Trophoblast cell (in vitro differentiated cells and primary cell): ENCODE measurements around the gene C1QTNF3.

ENCODE experiments used
- DNase-seq, 2 donors: peaks; one replicate each; pipeline ENCODE4 v3.0.0-alpha.2; 2016
- H2AFZ ChIP-seq: 2 replicates; pipeline ENCODE4 v1.6.1; 2013; ENCODE audit warnings: low read length, moderate library complexity, mild to moderate bottlenecking; ENCODE audit not compliant: insufficient read depth, poor library complexity
- H2AK5ac ChIP-seq: 2 replicates; pipeline ENCODE4 v1.6.1; 2013; ENCODE audit warnings: mild to moderate bottlenecking, low read length
- H2BK120ac ChIP-seq: 2 replicates; pipeline ENCODE4 v1.6.1; 2013; ENCODE audit warnings: low read length, mild to moderate bottlenecking, moderate library complexity; ENCODE audit not compliant: insufficient read depth, poor library complexity
- H2BK12ac ChIP-seq: 2 replicates; pipeline ENCODE4 v1.6.1; 2013; ENCODE audit warnings: mild to moderate bottlenecking, low read length, moderate library complexity
- H2BK5ac ChIP-seq: 2 replicates; pipeline ENCODE4 v1.6.1; 2013; ENCODE audit warnings: low read length, low read depth, moderate library complexity, mild to moderate bottlenecking; ENCODE audit not compliant: poor library complexity
- H3K14ac ChIP-seq: 2 replicates; pipeline ENCODE4 v1.6.1; 2013; ENCODE audit warnings: mild to moderate bottlenecking, low read length
- H3K18ac ChIP-seq: 2 replicates; pipeline ENCODE4 v1.6.1; 2013; ENCODE audit warnings: mild to moderate bottlenecking, low read length
- H3K23ac ChIP-seq: 2 replicates; pipeline ENCODE4 v1.6.1; 2013; ENCODE audit warnings: low read length
- H3K27ac ChIP-seq: 2 replicates; pipeline ENCODE4 v1.5.1; 2013; ENCODE audit warnings: low read depth, mild to moderate bottlenecking, inconsistent platforms, low read length, moderate library complexity
- H3K27me3 ChIP-seq: 2 replicates; pipeline ENCODE4 v1.6.1; 2013; ENCODE audit warnings: inconsistent platforms, mild to moderate bottlenecking, low read length, moderate library complexity; ENCODE audit not compliant: insufficient read depth
- H3K36me3 ChIP-seq, 2 experiments: 1 replicate in 1 of 2; 2 replicates in 1 of 2; pipeline ENCODE4 v1.6.1; 2013; ENCODE audit warnings: low read length in 2 of 2, mild to moderate bottlenecking in 2 of 2, moderate library complexity in 1 of 2; ENCODE audit not compliant: insufficient read depth in 2 of 2, control insufficient read depth in 1 of 2
- H3K4ac ChIP-seq: 2 replicates; pipeline ENCODE4 v1.6.1; 2013; ENCODE audit warnings: low read depth, mild to moderate bottlenecking, low read length, moderate library complexity
- H3K4me1 ChIP-seq, 2 experiments: 1 replicate in 1 of 2; 2 replicates in 1 of 2; pipeline ENCODE4 v1.6.1; 2013; ENCODE audit warnings: low read length in 2 of 2, mild to moderate bottlenecking in 2 of 2, moderate library complexity in 1 of 2; ENCODE audit not compliant: insufficient read depth in 2 of 2, control insufficient read depth in 1 of 2
- H3K4me2 ChIP-seq: 2 replicates; pipeline ENCODE4 v1.6.1; 2013; ENCODE audit warnings: inconsistent platforms, mild to moderate bottlenecking, low read length, moderate library complexity
- H3K4me3 ChIP-seq: 2 replicates; pipeline ENCODE4 v1.5.1; 2013; ENCODE audit warnings: mild to moderate bottlenecking, low read depth, low read length, inconsistent platforms
- H3K79me1 ChIP-seq: one replicate; pipeline ENCODE4 v1.6.1; 2013; ENCODE audit warnings: low read length
- H3K79me2 ChIP-seq: 2 replicates; pipeline ENCODE4 v1.6.1; 2013; ENCODE audit warnings: low read length, mild to moderate bottlenecking; ENCODE audit not compliant: control insufficient read depth, insufficient read depth, poor library complexity
- H3K9ac ChIP-seq: 2 replicates; pipeline ENCODE4 v1.6.1; 2013; ENCODE audit warnings: mild to moderate bottlenecking, low read length
- H3K9me3 ChIP-seq: 2 replicates; pipeline ENCODE4 v1.6.1; 2013; ENCODE audit warnings: low read depth, mild to moderate bottlenecking, control low read depth, inconsistent platforms, low read length; ENCODE audit not compliant: insufficient read depth
- H4K12ac ChIP-seq: 2 replicates; pipeline ENCODE4 v1.6.1; 2013; ENCODE audit warnings: low read depth, mild to moderate bottlenecking, low read length, moderate library complexity
- H4K8ac ChIP-seq: 2 replicates; pipeline ENCODE4 v1.6.1; 2013; ENCODE audit warnings: low read depth, mild to moderate bottlenecking, low read length, moderate library complexity
- H4K91ac ChIP-seq: one replicate; pipeline ENCODE4 v1.6.1; 2013; ENCODE audit warnings: low read depth, mild to moderate bottlenecking, low read length, moderate library complexity
- WGBS: extraction: QIAGEN DNeasy Blood & Tissue Kit; methylation state at CpG from one replicate; pipeline ENCODE4 v1.1.7; 2013; ENCODE audit warnings: missing lambda C conversion rate; ENCODE audit not compliant: insufficient read length, insufficient coverage; ENCODE audit errors: extremely low coverage; 5-methylcytosine and 5-hydroxymethylcytosine counted together

The C1QTNF3 gene

GRCh38 chr5:33997331-33997983 lies 45.6 kb downstream of the C1QTNF3 start:
- Histone ChIP-seq H4K8ac (no peak overlapping the region), H3K4me1 (no peaks in the 10 kb centered on the region), H2AK5ac (no peak overlapping the region), H3K9ac (no peak overlapping the region), H2BK12ac (no peak overlapping the region), H3K4me3 (no peak overlapping the region), H2BK5ac (no peak overlapping the region), H3K27ac (no peak overlapping the region), H2BK120ac (no peak overlapping the region), H3K36me3 (peaks cover 0 to 2% of the 10 kb centered on the region in 2 experiments), H3K18ac (no peak overlapping the region), H3K4ac (no peak overlapping the region), H3K14ac (no peak overlapping the region), H4K91ac (no peak overlapping the region), H3K9me3 (no peaks in the 10 kb centered on the region), H4K12ac (no peak overlapping the region), H2AFZ (no peak overlapping the region), H3K4me2 (no peak overlapping the region), H3K79me1 (no peaks in the 10 kb centered on the region), H3K23ac (no peak overlapping the region), H3K79me2 (no peaks in the 10 kb centered on the region), H3K27me3 (no peaks in the 10 kb centered on the region)
- no CpG with 5 or more reads among the region's 6 CpGs for WGBS
- DNase-seq = peak; percentile 15 to 71

- no peak for DNase-seq
- H3K14ac ChIP-seq = no peak overlapping the region
- H3K18ac ChIP-seq = no peak overlapping the region
- H3K9ac ChIP-seq = no peak overlapping the region
- no peak overlapping the region for H3K4me3 ChIP-seq
- H4K12ac ChIP-seq = no peak overlapping the region
- no peak overlapping the region for H4K8ac ChIP-seq
- no CpG with 5 or more reads among the region's 2 CpGs for WGBS
- no peaks in the 10 kb centered on the region for H3K9me3 ChIP-seq
- no peaks in the 10 kb centered on the region for H3K4me1 ChIP-seq
- no peak overlapping the region for H3K4me2 ChIP-seq
- H4K91ac ChIP-seq = no peak overlapping the region
- H2BK12ac ChIP-seq = no peak overlapping the region
- H3K23ac ChIP-seq = no peak overlapping the region
- no peaks in the 10 kb centered on the region for H3K79me2 ChIP-seq
- no peaks in the 10 kb centered on the region for H3K27me3 ChIP-seq
- no peak overlapping the region for H2AK5ac ChIP-seq
- no peak overlapping the region for H2AFZ ChIP-seq
- no peak overlapping the region for H3K4ac ChIP-seq
- H2BK5ac ChIP-seq = no peak overlapping the region
- H3K36me3 ChIP-seq = no peaks in the 10 kb centered on the region
- H3K27ac ChIP-seq = no peak overlapping the region
- H3K79me1 ChIP-seq = no peaks in the 10 kb centered on the region
- no peak overlapping the region for H2BK120ac ChIP-seq
Observed at GRCh38 chr5:33995865-33996264, 47.1 kb downstream of the C1QTNF3 start.

DNA sequence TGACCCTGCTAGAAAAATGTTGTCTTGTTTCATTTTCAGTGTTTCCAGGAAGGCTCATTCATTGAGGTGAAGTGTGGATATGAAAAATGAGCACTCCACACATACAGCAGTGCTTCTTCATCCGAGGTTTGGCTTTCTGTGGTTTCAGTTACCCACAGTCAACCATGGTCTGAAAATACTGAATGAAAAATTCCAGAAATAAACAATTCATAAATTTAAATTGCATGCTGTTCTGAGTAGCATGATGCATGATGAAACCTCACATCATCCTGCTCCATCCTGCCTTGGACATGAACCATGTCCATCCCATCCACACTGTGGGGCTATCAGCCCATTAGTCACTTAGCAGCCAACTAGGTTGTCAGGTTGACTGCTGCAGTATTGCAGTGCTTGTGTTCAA lies 48.2 kb downstream of the C1QTNF3 start:
- no peak overlapping the region for H3K4ac ChIP-seq
- H3K14ac ChIP-seq = no peak overlapping the region
- no peaks in the 10 kb centered on the region for H3K9me3 ChIP-seq
- H2AK5ac ChIP-seq = no peak overlapping the region
- no peak overlapping the region for H3K23ac ChIP-seq
- H3K36me3 ChIP-seq = no peaks in the 10 kb centered on the region
- H2BK5ac ChIP-seq = no peak overlapping the region
- no peaks in the 10 kb centered on the region for H3K27me3 ChIP-seq
- H3K4me2 ChIP-seq = no peak overlapping the region
- DNase-seq = no peak
- H2BK120ac ChIP-seq = no peak overlapping the region
- H3K79me1 ChIP-seq = no peaks in the 10 kb centered on the region
- H4K91ac ChIP-seq = no peak overlapping the region
- H3K4me1 ChIP-seq = no peaks in the 10 kb centered on the region
- H3K27ac ChIP-seq = no peak overlapping the region
- no peak overlapping the region for H2AFZ ChIP-seq
- H3K79me2 ChIP-seq = no peaks in the 10 kb centered on the region
- no peak overlapping the region for H3K9ac ChIP-seq
- no peak overlapping the region for H2BK12ac ChIP-seq
- no peak overlapping the region for H4K8ac ChIP-seq
- H3K18ac ChIP-seq = no peak overlapping the region
- no peak overlapping the region for H4K12ac ChIP-seq
- no CpG with 5 or more reads among the region's 1 CpG for WGBS
- H3K4me3 ChIP-seq = no peak overlapping the region

- H3K36me3 ChIP-seq = peaks cover 0 to 7% of the 10 kb centered on the region in 2 experiments
- H4K8ac ChIP-seq = no peak overlapping the region
- no peaks in the 10 kb centered on the region for H3K79me1 ChIP-seq
- no peak overlapping the region for H3K14ac ChIP-seq
- H4K12ac ChIP-seq = no peak overlapping the region
- H3K9ac ChIP-seq = no peak overlapping the region
- no peak overlapping the region for H2BK5ac ChIP-seq
- no peak overlapping the region for H2AK5ac ChIP-seq
- H3K27ac ChIP-seq = no peak overlapping the region
- H4K91ac ChIP-seq = no peak overlapping the region
- no peak for DNase-seq
- WGBS = no CpG with 5 or more reads among the region's 2 CpGs
- no peak overlapping the region for H2BK120ac ChIP-seq
- no peaks in the 10 kb centered on the region for H3K4me1 ChIP-seq
- no peak overlapping the region for H3K4ac ChIP-seq
- H3K4me2 ChIP-seq = no peak overlapping the region
- H2AFZ ChIP-seq = no peak overlapping the region
- no peaks in the 10 kb centered on the region for H3K9me3 ChIP-seq
- H3K18ac ChIP-seq = no peak overlapping the region
- no peak overlapping the region for H2BK12ac ChIP-seq
- no peaks in the 10 kb centered on the region for H3K27me3 ChIP-seq
- no peak overlapping the region for H3K4me3 ChIP-seq
- H3K23ac ChIP-seq = no peak overlapping the region
- no peaks in the 10 kb centered on the region for H3K79me2 ChIP-seq
Observed at GRCh38 chr5:33992864-33993263, 50.1 kb downstream of the C1QTNF3 start.
